Activated T-cell treated with anti-CD3 and anti-CD28 coated beads, Interleukin-2, amount 50 U/mL, for 48 hours (primary cell): Measurements from ENCODE around the gene TREH.
A peak's percentile ranks its signal among the peaks of the same experiment; 100 is the strongest.

Experiments used
- DNase-seq, 2 experiments: peaks; one replicate each; pipeline ENCODE4 v3.0.0-alpha.2; 2020

Gene TREH

DNA sequence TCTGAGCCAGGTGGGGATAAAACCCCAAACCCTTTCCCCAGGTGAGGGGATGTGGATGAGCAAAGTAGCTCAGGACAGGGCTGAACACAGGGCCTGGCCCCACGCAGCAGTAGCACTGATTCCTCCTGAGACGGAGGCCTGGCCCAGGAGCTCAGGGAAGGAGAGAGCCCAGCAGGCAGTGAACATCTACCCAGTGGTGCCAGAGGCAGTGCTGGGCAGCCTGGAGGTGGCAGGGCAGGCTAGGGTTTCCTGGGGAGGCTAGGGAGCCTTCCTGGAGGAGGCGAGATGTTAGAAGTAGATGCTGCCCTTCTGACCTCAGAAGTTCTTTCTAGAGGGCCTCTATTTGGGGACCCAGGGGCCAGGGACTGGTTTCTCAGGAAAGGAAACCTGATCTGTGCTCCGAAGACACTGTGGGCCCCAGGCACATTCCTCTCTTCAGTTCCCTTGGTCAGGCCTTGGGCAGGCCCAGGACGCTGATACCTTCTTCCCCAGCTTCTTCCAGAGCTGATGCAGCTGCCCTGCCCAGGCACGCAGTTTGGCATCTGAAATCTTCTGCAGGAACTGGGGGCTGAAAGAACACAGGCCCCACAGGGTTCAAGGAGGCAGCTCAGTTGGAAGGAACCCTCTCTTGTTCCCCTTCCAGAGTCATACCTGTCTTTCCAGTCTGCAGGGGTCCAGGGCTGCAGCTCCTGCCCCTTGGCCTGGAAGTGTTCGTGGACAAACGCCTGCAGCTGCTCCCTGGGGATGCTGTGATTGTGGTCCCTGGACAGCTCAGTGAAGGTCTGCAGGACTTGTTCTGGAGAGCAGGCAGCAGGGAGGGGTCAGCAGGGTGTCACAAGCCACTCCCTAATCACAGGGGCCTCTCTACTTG, 16.8 kb downstream of the TREH start:
- no peak for DNase-seq

DNA sequence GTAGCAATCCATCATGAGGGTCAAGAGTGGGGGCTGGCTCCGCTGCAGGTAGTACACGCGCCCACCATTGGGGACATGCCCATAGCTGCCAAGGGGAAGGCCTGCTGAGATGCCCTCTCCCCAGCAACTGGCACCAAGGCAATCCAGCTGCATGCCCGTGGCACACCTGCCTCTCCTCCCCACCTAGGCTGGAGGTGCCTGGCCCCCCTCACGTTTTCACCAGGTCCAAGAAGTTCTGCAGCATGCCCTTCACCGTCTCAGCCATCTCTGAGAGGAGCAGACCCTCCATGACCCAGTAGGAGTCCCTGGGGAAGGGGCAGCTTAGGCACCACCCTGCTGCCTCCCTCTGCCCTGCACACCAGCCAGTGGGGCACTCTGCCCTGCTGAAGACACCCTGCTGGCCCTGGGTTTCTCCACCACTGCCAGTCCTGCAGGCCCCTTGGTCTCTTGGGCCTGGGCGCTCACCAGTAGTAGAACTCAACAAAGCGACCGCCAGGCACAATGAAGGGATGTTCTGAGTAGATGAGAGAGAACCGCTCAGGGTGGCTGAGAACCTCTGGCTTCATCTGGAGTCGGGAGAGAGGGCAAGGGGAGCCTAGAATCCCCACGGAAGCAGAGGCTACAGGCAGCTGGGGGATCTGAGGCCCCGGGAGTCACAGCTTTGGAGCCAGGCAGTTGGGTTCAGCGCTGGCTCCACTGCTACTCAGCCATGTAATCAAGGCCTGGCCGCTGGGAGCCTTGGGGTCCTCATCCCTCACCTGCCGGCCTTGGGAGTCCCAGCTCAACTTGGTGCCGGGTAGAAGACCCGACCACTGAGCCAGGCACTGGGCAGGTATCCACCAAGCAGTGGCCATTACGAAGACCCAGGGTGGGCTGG, 17.8 kb downstream of the TREH start:
- no peak for DNase-seq

DNA sequence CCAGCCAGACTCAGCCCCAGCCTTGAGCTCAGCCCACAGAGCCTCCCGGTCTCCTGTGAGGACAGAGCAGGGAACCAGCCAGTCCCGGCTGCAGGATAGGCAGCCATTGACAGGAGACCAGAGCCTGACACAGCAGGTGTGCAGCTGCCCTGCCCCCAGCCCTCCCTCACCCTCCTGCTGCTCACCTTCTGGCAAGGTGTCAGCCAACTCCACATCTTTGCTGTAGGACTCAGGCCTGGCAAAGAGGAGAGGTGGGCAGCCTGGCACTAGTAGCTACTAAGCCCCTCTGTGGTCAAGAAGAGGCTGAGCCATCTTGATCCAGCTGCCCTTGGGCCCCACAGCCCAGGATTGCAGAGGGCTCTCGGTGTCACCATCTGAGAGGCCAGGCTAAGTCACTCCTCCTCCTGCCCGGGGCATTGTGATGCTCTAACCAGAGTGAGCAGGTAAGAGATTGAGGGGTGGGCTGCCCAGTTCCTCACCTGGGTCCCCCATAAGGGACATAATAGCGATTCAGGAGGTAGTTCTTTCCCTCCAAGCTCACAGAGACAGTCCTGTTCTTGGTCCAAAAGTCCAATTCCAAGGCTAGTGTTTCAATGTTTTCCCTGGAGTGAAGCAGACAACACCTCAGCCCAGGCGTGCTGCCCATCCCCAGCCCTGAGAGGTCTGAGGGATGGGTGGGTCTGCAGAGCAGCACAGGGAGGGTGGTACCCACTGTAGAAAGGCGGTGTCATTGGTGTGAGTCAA, 18.6 kb downstream of the TREH start:
- DNase-seq: no peak

DNA sequence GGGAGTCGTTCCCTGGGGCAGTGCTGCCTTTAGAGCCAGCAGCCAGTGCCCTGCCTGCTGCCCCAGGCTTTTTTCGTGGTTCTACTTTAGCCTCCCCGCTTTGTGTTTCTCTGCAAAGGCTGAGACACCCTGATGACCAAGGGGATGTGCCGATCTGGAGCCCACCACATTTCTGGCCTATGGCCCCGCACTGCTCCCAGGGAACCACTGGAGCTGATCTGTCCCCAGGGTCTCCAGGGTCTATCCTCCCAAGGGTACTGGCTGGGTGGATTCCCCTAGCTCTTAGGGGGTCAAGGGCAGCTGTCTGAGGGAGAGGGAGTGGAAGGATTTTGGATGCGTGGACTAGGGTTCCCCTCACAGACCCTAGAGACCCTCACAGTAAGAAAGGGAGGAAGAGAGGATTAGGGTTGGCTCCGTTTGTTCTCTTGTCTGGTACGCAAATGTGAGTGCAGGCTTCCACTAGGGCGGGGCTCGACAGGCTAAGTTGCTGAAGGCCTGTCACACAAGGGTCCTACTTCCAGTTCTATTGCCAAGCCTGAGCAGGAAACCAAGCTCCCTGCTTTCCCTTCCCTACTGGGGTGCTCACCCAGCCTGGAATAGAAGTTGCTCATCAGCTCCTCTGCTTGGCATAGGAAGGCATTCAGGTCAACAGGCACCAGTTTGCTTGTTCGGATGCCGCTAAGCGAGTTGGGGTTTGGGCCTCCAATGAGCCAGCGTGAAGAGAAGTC, 19.3 kb downstream of the TREH start:
- DNase-seq: no peak

DNA sequence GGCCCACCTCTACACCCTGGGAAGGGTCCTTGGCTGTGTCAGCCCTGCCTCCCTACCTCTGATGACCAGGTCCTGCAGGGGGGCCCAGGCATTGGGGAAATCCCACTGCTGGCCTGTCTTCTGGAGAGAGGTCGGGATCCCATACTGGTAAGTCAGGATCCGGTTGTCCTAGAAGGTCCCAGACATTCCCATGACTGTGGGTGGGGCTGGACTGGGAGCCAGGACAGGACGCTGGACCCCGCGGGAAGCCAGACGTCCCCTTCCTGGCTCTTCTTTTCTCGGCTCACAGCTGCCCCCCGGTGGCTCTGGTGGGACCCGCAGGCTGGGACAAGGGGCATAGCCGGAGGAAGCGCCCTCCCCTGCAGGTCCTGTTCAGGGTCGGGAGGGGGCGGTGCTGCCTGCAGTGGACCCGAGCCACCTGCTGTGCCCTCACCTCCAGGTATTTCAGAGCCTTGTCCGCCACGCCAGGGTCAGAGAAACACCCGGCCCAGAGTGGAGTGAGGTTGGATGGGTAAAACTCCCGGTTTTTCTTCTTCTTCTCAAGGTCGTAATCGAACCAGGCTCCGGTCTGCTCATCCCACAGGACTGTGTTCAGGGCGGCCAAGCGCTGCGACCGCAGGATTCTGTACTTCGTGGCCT, 20.0 kb downstream of the TREH start:
- peak; percentile 97 to 99 for DNase-seq

DNA sequence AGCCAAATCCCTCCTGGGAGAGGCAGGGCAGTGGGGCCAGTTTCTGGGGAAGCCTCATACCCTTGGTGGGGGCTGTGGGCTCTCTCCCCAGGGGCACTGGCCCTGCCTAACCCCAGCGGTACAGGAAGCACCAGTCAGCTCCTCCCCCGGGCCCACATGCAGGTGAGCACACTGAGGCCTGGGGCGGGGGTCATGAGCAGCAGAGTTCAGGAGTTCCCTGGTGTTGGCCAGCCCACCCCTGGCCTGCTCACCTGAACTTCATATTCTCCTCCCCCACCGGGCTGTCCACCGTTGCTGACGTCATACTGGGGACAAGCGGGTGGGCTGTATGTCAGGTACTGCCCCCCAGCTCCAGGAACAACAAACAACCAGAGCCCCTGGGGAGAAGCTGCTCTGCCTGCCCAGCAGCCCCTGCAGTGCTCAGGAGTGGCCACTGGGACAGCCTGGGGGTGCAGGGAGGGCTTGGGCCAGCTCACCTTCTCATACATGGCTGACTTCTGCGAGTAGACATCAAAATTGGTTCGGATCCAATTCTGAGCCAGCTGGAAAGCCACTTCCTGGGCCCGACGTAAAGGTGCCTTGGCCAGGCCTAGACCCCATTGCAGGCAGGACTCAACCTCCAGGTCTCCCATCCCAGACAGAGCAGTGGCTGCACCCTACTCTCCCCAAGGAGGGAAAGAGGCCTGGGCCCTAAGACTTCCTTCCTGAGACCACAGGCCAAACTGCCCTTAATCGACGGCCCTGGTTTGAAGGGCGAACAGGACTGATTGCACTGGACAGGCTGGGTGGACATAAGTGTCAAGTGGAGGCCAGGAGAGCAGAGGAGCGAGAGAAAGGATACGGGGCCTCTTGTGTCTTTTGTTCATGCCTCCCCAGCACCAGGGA, 20.8 kb downstream of the TREH start:
- no peak for DNase-seq

DNA sequence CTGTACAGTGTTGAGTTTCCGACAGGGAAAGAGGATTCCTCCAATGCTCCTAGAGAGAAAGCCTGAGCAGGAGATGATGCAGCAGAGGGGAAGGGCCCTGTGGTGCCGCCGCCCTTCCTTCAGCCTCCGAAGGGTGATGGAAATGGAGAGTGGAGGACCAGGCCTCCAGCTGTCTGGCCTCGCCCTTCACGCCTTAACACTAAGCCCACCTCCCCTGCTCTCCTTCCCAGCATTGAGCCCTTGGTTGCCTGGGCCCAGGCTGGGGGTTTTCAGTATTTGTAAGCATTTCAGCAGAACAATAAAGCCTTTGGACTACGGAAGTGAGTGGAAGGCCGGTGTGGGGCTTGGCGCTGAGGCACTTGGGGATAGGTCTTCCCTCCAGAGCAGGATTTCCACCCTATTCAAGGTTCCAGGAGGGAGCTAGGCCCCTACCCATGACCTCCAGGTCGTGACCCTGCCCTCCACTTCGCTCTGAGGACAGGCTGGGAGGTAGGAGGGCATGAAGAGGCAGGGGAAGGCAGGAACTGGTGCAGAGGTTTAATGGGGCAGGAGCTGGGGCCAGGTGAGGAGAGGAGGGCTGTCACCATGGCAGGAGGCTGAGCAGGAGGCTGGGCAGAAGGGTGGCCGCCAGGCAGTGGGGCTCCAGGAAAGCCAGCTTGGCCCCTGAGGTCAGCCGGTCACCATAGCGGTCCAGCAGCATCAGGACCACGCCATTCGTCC, 21.6 kb downstream of the TREH start:
- no peak for DNase-seq

DNA sequence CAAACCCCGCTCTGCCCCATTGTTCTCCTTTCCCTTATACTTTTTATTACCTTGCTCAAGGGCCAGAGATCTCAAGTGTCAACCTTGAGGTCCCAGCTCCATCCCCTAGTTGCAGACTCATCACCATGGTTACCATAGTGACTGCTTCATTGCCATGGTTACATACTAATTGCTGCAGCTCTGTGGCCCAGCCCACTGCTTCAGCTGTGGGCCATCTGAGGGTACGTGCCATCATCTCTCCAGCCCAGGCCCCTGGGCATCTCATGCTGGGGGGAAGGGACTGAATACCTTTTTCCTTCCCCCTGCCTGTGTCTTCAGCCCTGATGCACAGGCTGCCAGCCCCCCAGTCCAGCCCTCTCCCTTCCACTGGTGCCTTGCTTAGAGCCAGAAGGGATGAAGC, 22.2 kb downstream of the TREH start:
- DNase-seq: no peak

DNA sequence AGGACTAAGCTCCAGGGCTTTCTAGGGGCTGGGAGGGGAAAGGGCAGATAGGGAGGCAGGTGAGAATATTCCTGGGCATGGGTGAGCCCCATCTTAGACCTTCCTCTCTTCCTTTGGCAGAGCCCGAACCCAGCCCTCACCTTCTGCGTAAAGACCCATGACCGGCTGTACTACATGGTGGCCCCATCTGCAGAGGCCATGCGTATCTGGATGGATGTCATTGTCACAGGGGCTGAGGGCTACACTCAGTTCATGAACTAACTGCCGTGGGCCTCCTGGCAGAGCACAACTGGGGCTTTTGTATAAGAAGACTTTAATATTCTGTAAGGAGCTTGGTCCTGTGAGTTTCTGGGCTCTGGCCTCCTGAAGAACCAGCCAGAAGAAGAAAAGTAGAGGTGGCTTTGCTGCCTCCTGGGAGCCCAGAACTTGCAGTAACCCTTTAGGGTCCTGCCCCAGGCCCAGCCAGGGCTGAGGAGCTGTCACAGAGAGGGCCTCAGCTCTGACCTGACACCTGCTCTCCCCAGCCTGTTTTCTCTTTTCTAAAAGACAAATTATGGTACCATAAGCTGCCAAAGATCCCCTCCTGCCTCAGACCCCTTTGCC, 22.8 kb downstream of the TREH start:
- DNase-seq: no peak

DNA sequence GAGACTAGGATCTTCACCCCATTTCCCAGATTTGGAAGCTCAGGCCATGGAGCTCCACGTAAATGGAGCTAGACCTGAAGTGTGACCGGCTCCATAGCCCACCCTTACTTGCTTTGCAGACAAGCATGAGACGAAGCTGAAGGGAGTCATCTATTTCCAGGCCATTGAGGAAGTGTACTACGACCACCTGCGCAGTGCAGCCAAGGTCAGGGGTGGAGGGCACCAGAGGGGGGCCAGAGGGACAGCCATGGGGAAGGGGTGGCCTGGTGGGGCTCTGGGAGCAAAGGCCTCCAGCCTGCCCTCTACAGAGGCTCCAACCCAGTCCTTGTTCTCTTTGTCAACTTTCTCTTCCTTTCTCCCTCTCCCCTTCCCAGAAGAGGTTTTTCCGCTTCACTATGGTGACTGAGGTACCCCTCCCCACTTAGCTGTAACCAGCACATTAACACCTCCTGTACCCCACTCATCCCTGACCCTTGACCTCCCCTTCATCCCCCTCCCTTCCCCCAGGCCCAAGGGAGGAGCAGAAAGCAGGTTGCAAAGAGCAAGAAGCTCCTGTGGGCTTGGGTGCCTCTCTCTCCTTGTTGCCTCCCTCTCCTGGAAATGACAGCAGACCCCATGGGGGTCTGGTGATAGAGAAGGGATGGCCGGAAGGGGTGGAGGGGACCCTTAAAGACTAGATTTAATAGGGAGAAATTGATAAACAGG, 23.8 kb downstream of the TREH start:
- no peak for DNase-seq

DNA sequence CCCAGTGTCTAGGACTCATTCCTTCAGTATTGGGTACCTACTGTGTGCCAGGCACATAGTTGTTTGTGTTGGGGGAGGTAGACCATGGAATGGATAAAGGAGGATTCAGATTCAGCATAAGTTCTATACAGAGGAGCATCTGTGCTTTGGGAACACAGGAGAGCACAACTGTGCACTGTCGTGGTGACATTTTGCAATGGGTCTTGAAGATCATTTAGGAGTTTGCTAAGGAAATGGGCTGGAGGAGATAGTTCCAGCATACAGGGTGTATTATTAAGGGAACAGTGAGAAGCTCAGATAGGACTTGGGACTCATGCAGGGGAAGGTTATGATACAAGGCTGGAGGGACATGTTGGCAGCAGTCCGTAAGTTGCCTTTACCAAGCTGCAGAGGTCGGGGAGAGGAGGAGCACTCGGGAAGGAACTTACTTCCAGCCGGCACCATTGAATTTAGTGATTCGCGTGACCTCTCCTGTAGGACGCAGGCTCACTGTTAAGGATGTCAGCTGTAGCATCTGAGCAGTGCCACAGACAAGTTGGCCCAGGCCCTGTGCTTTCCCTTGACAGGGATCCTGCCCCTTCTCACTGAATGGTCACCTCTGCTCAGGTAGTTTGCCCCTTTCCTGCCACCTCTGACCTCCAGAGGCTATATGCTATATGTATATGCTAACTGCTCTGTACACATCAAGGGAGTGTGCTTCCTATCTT, 25.6 kb downstream of the TREH start:
- DNase-seq: no peak

DNA sequence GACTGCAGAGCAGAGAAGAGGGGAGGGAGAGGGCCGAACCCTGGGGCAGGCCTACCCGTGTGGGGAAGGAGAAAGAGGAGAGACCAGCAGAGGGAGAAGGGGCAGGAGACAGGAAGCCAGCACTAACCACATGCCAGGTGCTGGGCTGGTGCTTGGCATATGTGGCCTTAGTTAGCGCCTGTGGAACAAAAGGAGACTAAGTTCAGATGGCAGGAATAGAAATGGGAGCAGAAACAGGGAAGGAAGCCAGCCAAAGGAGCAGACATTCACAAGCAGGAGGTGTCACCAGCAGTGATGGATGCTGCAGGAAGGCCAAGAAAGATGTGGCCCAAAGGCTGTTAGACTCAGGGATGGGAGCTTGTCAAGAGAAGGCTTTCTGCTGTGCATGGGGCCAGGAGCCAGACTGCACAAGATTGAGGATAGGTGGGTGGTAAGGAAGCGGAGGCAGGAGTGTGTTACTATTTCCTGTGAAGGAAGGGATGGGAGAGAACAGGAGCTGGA, 26.7 kb downstream of the TREH start:
- DNase-seq: no peak

DNA sequence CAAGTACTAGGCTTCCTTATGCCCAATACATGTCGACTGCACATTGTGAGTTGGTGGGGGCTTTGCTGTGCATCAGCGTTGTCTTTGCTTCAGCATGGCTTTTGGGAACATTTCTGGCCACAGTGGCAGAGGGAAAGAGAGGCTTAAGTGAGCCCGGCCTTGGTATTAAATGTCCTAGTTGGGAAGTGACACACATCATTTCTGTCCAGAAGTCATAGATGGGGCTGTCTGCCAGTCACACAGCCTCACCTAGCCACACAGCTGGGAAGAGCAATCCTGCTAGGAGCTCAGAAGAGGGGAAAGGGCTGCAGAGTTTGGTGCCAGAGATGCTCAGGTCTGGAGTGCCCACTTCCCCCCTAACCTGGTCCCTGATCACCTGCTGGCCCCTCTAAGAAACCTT, 27.6 kb downstream of the TREH start:
- no peak for DNase-seq

DNA sequence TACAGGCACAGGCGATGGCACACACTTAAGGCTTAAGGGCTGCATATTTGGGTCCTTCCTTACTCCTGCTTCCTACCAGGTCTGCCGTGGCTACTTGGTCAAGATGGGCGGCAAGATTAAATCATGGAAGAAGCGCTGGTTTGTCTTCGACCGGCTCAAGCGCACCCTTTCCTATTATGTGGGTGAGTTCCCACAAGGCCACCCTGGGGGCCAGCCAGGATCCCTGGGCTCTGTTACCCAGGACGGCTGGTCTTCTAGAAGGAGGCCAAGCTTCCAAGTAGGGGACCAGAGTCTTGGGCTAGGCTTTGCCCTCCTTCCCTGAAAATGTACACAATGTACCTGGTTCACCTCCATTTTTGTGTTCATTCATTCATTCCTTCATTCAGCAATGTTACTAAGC, 29.1 kb downstream of the TREH start:
- no peak for DNase-seq

DNA sequence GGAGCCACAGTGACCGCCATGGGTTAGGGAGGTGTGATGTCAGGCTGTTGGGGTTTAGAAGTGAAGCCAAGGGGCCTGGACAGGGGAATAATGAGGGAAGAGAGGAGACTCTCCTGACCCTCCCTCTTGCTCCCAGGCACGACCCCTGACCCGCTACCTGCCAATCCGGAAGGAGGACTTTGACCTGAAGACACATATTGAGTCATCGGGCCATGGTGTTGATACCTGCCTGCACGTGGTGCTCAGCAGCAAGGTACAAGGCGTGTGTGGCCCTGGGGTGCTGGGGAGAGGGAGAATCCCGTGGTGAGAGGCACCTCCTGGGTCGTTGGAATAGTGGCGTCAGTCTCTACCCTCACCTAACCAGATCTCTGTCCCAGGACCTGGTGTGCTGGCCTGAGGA, 29.5 kb downstream of the TREH start:
- DNase-seq: no peak

DNA sequence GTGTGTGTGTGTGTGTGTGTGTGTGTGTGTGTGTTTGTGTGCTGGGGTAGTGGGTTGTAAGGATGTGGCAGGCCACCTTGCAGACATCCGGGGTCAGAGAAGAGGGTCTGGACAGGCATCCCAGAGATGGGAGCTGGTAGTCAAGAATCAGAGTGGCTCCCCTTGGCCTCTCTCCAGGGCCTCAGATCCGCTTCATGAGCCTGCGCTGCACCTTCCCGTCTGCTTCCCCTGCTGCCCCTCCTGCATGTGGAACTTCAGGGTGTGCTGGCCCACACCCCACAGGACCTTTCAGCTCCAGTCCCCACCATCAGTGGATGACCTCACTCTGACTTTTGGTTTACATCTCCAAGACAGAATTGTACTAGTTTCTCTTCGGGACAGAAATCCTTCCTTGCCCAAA, 31.2 kb downstream of the TREH start:
- no peak for DNase-seq

DNA sequence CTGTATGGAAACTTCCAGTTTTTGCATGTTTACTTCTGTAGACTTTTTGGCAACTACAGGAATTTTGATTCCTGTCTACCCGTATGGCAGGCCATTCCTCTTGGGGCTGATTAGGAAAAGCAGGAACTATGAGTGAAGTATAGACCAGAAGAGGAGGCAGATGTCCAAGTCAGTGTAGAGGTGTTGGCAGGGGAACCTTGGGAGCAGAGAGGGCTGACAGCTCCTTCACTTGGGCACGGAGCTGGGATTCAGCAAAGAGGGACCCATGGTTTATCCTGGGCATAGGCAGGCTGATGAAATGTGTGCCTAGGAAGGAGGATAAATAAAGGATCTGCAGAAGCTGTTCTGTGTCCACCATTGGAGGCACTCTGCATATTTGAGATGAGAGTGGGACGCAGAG, 33.1 kb downstream of the TREH start:
- DNase-seq: no peak

DNA sequence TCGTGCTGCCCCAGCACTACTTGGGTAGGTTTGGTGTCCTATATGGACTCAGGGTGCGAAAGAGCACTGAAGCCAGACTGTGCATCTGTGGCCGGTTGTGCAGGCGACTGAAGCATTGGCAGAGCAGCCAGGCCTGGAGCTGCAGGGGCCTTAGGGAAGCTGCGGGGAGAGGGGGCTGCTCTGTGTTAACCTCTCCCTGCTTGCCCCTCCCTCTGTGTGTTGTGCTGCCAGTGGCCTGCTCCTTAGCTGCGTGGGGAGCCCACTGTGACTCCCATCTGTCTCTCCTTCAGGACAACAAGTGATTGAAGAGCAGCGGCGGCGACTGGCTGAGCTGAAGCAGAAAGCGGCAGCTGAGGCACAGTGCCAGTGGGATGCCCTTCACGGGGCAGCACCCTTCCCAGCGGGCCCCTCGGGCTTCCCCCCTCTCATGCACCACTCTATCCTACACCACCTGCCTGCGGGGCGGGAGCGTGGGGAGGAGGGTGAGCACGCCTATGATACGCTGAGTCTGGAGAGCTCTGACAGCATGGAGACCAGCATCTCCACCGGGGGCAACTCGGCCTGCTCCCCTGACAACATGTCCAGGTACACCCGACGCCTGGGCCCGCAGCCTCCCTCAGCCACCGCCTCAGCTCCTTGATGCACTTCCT, 34.3 kb downstream of the TREH start:
- DNase-seq: no peak
